OCI-LY3 (cell line): ENCODE measurements around the gene IHH.
A peak's percentile ranks its signal among the peaks of the same experiment; 100 is the strongest.

Experiments
- CTCF ChIP-seq: fragments of 200-600, 300-600 bp; sonication (generic); IDR thresholded peaks from 2 replicates; pipeline ENCODE4 v1.5.1; 2014; ENCODE audit warnings: antibody characterized with exemption, low read length, low read depth
- EZH2phosphoT487 ChIP-seq: fragments of 200-600 bp; shearing (Covaris generic); IDR thresholded peaks from 2 replicates; pipeline ENCODE4 v1.6.1; 2018; ENCODE audit warnings: antibody characterized with exemption, mixed run types, low read depth

- peak; percentile 56 for TF ChIP-seq CTCF
- no peak for TF ChIP-seq EZH2phosphoT487
Observed at GRCh38 chr2:219010162-219010756, 50.5 kb downstream of the IHH start.
